Small intestine (tissue), 7 donors: ENCODE measurements around the gene ERG. TPM values are rescaled to one million over a fixed set of nuclear protein-coding genes. Genes with fewer than 3 reads are reported as not detected.

Source experiments
- DNase-seq, 2 donors: peaks; one replicate each; pipeline versions ENCODE4 v3.0.0 to v3.0.0-alpha.2; 2013
- FAIRE-seq: peaks from 2 replicates; lab custom pipeline; 2012; peaks lifted over from hg19 to GRCh38; lab: Jason Lieb, UNC
- H3K27ac ChIP-seq, 3 donors: one replicate each; pipeline ENCODE4 v1.5.1; 2013; ENCODE audit warnings: low read length in 2 of 3, mild to moderate bottlenecking in 2 of 3, control low read depth in 1 of 3, inconsistent platforms in 1 of 3, low read depth in 1 of 3, moderate library complexity in 1 of 3
- H3K27me3 ChIP-seq, 3 donors: one replicate each; pipeline ENCODE4 v1.6.1; 2013; ENCODE audit warnings: low read length in 3 of 3, inconsistent platforms in 1 of 3; ENCODE audit not compliant: control insufficient read depth in 3 of 3, insufficient read depth in 3 of 3
- H3K36me3 ChIP-seq, 3 donors: one replicate each; pipeline ENCODE4 v1.6.1; 2013; ENCODE audit warnings: low read length in 3 of 3, inconsistent platforms in 1 of 3, low read depth in 1 of 3, mild to moderate bottlenecking in 1 of 3, moderate library complexity in 1 of 3; ENCODE audit not compliant: control insufficient read depth in 3 of 3, insufficient read depth in 2 of 3
- H3K4me1 ChIP-seq, 3 donors: one replicate each; pipeline ENCODE4 v1.6.1; 2013; ENCODE audit warnings: low read length in 2 of 3, inconsistent platforms in 1 of 3, low read depth in 1 of 3, mild to moderate bottlenecking in 1 of 3, moderate library complexity in 1 of 3; ENCODE audit not compliant: control insufficient read depth in 3 of 3, insufficient read depth in 2 of 3
- H3K4me3 ChIP-seq, 3 donors: one replicate each; pipeline ENCODE4 v1.5.1; 2013; ENCODE audit warnings: low read length in 3 of 3, control low read depth in 1 of 3, inconsistent platforms in 1 of 3, low read depth in 1 of 3, mild to moderate bottlenecking in 1 of 3, moderate library complexity in 1 of 3
- H3K9me3 ChIP-seq, 2 donors: one replicate each; pipeline ENCODE4 v1.6.1; 2013; ENCODE audit warnings: low read depth in 1 of 2, low read length in 1 of 2; ENCODE audit not compliant: control insufficient read depth in 2 of 2, insufficient read depth in 1 of 2
- WGBS, 3 donors: extraction: QIAGEN DNeasy Blood & Tissue Kit; methylation state at CpG; one replicate each; pipeline ENCODE4 v1.1.7; 2013; 5-methylcytosine and 5-hydroxymethylcytosine counted together
- polyA plus RNA-seq, 4 donors: library from polyadenylated mRNA; stranded (reverse) in 3 of 4; unstranded in 1 of 4; fragments of 200-250 nt in 3 of 4; fragments of 120-200 nt in 1 of 4; gene quantifications; one replicate each; pipeline versions ENCODE4 v1.2.1 to v1.2.3, GENCODE V29; 2013
- donor health status: healthy with polysubstance abuse.
- donor health status: control.
- donor health status: control.
- donor health status: Bipolar disorder and iron deficiency.
- donor health status: healthy.

ERG gene
- polyA plus RNA-seq, 4 donors = 0.22 to 10.8 (median 3.4) TPM

- Histone ChIP-seq H3K4me1 (peaks cover 0 to 14% (median 0%) of the 10 kb centered on the region in 3 donors), H3K4me3 (no peak overlapping the region), H3K9me3 (no peaks in the 10 kb centered on the region), H3K27ac (no peak overlapping the region), H3K27me3 (no peaks in the 10 kb centered on the region), H3K36me3 (no peaks in the 10 kb centered on the region)
- WGBS, 3 donors = 17 to 53% (median 30%) methylated on average over 3 of the region's 3 CpGs
- FAIRE-seq = no peak
- peak; percentile 27 to 43 for DNase-seq
Observed at GRCh38 chr21:38489271-38489652, 9.0 kb downstream of the ERG start.

GRCh38 chr21:38488640-38489270, 9.5 kb downstream of the ERG start:
- H3K36me3 ChIP-seq = no peaks in the 10 kb centered on the region
- peaks cover 0 to 14% (median 0%) of the 10 kb centered on the region in 3 donors for H3K4me1 ChIP-seq
- no peaks in the 10 kb centered on the region for H3K27me3 ChIP-seq
- FAIRE-seq (no peak), DNase-seq (no peak)
- no peak overlapping the region for H3K4me3 ChIP-seq
- H3K9me3 ChIP-seq = no peaks in the 10 kb centered on the region
- WGBS, 3 donors = 61 to 84% (median 74%) methylated on average over 11 of the region's 11 CpGs
- no peak overlapping the region for H3K27ac ChIP-seq

GRCh38 chr21:38487901-38488639, 10.2 kb downstream of the ERG start:
- Histone ChIP-seq H3K4me3 (no peak overlapping the region), H3K4me1 (peaks cover 0 to 14% (median 0%) of the 10 kb centered on the region in 3 donors), H3K27ac (no peak overlapping the region), H3K27me3 (no peaks in the 10 kb centered on the region), H3K9me3 (no peaks in the 10 kb centered on the region), H3K36me3 (no peaks in the 10 kb centered on the region)
- WGBS, 3 donors = 63 to 68% (median 64%) methylated on average over 10 of the region's 10 CpGs
- DNase-seq = no peak
- FAIRE-seq = no peak

GRCh38 chr21:38486706-38487105, 11.6 kb downstream of the ERG start:
- H3K4me3 ChIP-seq = no peak overlapping the region
- peaks cover 0 to 14% (median 0%) of the 10 kb centered on the region in 3 donors for H3K4me1 ChIP-seq
- DNase-seq (no peak), FAIRE-seq (no peak)
- H3K36me3 ChIP-seq = no peaks in the 10 kb centered on the region
- H3K27ac ChIP-seq = no peak overlapping the region
- H3K9me3 ChIP-seq = no peaks in the 10 kb centered on the region
- 74 to 80% (median 75%) methylated on average over 6 of the region's 6 CpGs for WGBS, 3 donors
- no peaks in the 10 kb centered on the region for H3K27me3 ChIP-seq

GRCh38 chr21:38486221-38486620, 12.1 kb downstream of the ERG start:
- 69 to 82% (median 70%) methylated on average over 5 of the region's 5 CpGs for WGBS, 3 donors

GRCh38 chr21:38479641-38480525, 18.4 kb downstream of the ERG start:
- peaks cover 0 to 4% (median 0%) of the 10 kb centered on the region in 3 donors for H3K4me1 ChIP-seq
- H3K27me3 ChIP-seq = peaks cover 0 to 2% (median 0%) of the 10 kb centered on the region in 3 donors
- H3K9me3 ChIP-seq = no peaks in the 10 kb centered on the region
- no peak overlapping the region for H3K4me3 ChIP-seq
- WGBS, 3 donors = 77 to 81% (median 77%) methylated on average over 12 of the region's 12 CpGs
- FAIRE-seq (no peak), DNase-seq (no peak)
- H3K27ac ChIP-seq = no peak overlapping the region
- H3K36me3 ChIP-seq = no peaks in the 10 kb centered on the region

More at GRCh38 chr21:38486221-38486620, 12.1 kb downstream of the ERG start:
- no peak for FAIRE-seq
- no peak overlapping the region for H3K4me3 ChIP-seq
- H3K27me3 ChIP-seq = no peaks in the 10 kb centered on the region
- no peaks in the 10 kb centered on the region for H3K36me3 ChIP-seq
- H3K4me1 ChIP-seq = peaks cover 0 to 14% (median 0%) of the 10 kb centered on the region in 3 donors
- no peak overlapping the region for H3K27ac ChIP-seq
- peak in 1 of 2 donors; percentile 20 for DNase-seq
- no peaks in the 10 kb centered on the region for H3K9me3 ChIP-seq

GRCh38 chr21:38478782-38479181, 19.5 kb downstream of the ERG start:
- no peak overlapping the region for H3K4me3 ChIP-seq
- H3K27ac ChIP-seq = no peak overlapping the region
- no peaks in the 10 kb centered on the region for H3K36me3 ChIP-seq
- no peaks in the 10 kb centered on the region for H3K9me3 ChIP-seq
- H3K27me3 ChIP-seq = peaks cover 0 to 2% (median 0%) of the 10 kb centered on the region in 3 donors
- H3K4me1 ChIP-seq = peaks cover 0 to 4% (median 0%) of the 10 kb centered on the region in 3 donors
- FAIRE-seq = no peak
- 50 to 63% (median 61%) methylated on average over 4 of the region's 4 CpGs for WGBS, 3 donors
- DNase-seq = no peak

- FAIRE-seq (no peak), DNase-seq (no peak)
- 72 to 86% (median 80%) methylated on average over 9 of the region's 9 CpGs for WGBS, 3 donors
- Histone ChIP-seq H3K27ac (no peak overlapping the region), H3K4me3 (no peak overlapping the region), H3K4me1 (peaks cover 0 to 4% (median 0%) of the 10 kb centered on the region in 3 donors), H3K27me3 (peaks cover 0 to 2% (median 0%) of the 10 kb centered on the region in 3 donors), H3K36me3 (no peaks in the 10 kb centered on the region), H3K9me3 (no peaks in the 10 kb centered on the region)
Observed at GRCh38 chr21:38477226-38477625, 21.1 kb downstream of the ERG start.
